A549 (cell line): ENCODE data around the gene PDIK1L.

Experiments used
- CEBPB ChIP-seq, 2 experiments: fragments of >200 bp in 1 of 2; sonication (Bioruptor Twin) in 1 of 2; formaldehyde crosslinking in 1 of 2; IDR thresholded peaks; 2 replicates each; pipeline ENCODE4 v1.6.1; 2012 to 2016
- EP300 ChIP-seq, 2 experiments: fragments of >200 bp; sonication (Bioruptor Twin); formaldehyde crosslinking; IDR thresholded peaks; 2 replicates in 1 of 2; 3 replicates in 1 of 2; pipeline ENCODE4 v1.6.1; 2016 to 2017
- HOXA7 ChIP-seq: fragments of 250-450 bp; sonication (Bioruptor Pico); IDR thresholded peaks from 2 replicates; pipeline ENCODE4 v1.5.0; 2020; ENCODE audit warnings: mild to moderate bottlenecking, moderate library complexity
- MYC ChIP-seq: IDR thresholded peaks from 2 replicates; pipeline ENCODE4 v1.6.1; 2012; ENCODE audit warnings: mild to moderate bottlenecking, inconsistent platforms, low read length, improper control_type of control experiment, borderline replicate concordance
- NR3C1 ChIP-seq: fragments of >200 bp; sonication (Bioruptor Twin); formaldehyde crosslinking; IDR thresholded peaks from 3 replicates; pipeline ENCODE4 v1.6.1; 2017
- POLR2A ChIP-seq: IDR thresholded peaks from 2 replicates; pipeline ENCODE4 v1.6.1; 2012; ENCODE audit warnings: mild to moderate bottlenecking, low read length
- RCOR1 ChIP-seq: fragments of 150-350 bp; IDR thresholded peaks from 2 replicates; pipeline ENCODE4 v1.6.1; 2014; ENCODE audit warnings: antibody characterized with exemption, low read length, low read depth
- RFX5 ChIP-seq: fragments of 450-650 bp; IDR thresholded peaks from 2 replicates; pipeline ENCODE4 v1.7.1; 2014; ENCODE audit warnings: antibody characterized with exemption, mild to moderate bottlenecking, moderate library complexity
- TP53 ChIP-seq: fragments of 250-450 bp; sonication (Bioruptor Pico); IDR thresholded peaks from 2 replicates; pipeline ENCODE4 v1.5.0; 2021; ENCODE audit warnings: mild to moderate bottlenecking, moderate library complexity
- ZC3H11A ChIP-seq: fragments of 450-650 bp; IDR thresholded peaks from 2 replicates; pipeline ENCODE4 v1.6.1; 2014; ENCODE audit warnings: antibody characterized with exemption, mild to moderate bottlenecking
- TF ChIP-seq, protein P1 (sequence below): fragments of >200 bp; sonication (Bioruptor Twin); formaldehyde crosslinking; IDR thresholded peaks from 3 replicates; pipeline ENCODE4 v1.5.1; 2016
- TF ChIP-seq, protein P2 (sequence below): fragments of 200-600 bp; sonication (generic); IDR thresholded peaks from 2 replicates; pipeline ENCODE4 v1.6.1; 2016; ENCODE audit warnings: antibody characterized with exemption, mild to moderate bottlenecking, moderate library complexity
- TF ChIP-seq, protein P3 (sequence below): IDR thresholded peaks from 2 replicates; pipeline ENCODE4 v1.6.1; 2012; ENCODE audit warnings: low read depth, borderline replicate concordance
- TF ChIP-seq, protein P4 (sequence below): IDR thresholded peaks from 2 replicates; pipeline ENCODE4 v1.6.1; 2012

DNA sequence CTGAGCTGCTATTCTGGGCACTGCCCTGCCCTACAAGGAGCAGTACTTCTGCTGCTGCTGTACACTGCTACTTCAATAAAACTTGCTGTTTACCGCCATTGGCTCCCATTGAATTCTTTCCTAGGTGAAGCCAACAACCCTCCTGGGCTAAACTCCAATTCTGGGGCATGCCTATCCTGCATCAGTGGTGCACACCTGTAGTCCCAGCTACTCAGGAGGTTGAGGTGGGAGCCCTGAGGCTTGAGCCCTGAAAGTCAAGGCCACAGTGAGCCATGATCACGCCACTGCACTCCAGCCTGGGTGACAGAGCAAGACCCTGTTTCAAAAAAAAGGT lies 21.2 kb downstream of the PDIK1L start:
- TF ChIP-seq, protein P1, sequence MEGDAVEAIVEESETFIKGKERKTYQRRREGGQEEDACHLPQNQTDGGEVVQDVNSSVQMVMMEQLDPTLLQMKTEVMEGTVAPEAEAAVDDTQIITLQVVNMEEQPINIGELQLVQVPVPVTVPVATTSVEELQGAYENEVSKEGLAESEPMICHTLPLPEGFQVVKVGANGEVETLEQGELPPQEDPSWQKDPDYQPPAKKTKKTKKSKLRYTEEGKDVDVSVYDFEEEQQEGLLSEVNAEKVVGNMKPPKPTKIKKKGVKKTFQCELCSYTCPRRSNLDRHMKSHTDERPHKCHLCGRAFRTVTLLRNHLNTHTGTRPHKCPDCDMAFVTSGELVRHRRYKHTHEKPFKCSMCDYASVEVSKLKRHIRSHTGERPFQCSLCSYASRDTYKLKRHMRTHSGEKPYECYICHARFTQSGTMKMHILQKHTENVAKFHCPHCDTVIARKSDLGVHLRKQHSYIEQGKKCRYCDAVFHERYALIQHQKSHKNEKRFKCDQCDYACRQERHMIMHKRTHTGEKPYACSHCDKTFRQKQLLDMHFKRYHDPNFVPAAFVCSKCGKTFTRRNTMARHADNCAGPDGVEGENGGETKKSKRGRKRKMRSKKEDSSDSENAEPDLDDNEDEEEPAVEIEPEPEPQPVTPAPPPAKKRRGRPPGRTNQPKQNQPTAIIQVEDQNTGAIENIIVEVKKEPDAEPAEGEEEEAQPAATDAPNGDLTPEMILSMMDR: no peak
- TF ChIP-seq MYC: no peak
- TF ChIP-seq RFX5: no peak
- TF ChIP-seq, protein P2, sequence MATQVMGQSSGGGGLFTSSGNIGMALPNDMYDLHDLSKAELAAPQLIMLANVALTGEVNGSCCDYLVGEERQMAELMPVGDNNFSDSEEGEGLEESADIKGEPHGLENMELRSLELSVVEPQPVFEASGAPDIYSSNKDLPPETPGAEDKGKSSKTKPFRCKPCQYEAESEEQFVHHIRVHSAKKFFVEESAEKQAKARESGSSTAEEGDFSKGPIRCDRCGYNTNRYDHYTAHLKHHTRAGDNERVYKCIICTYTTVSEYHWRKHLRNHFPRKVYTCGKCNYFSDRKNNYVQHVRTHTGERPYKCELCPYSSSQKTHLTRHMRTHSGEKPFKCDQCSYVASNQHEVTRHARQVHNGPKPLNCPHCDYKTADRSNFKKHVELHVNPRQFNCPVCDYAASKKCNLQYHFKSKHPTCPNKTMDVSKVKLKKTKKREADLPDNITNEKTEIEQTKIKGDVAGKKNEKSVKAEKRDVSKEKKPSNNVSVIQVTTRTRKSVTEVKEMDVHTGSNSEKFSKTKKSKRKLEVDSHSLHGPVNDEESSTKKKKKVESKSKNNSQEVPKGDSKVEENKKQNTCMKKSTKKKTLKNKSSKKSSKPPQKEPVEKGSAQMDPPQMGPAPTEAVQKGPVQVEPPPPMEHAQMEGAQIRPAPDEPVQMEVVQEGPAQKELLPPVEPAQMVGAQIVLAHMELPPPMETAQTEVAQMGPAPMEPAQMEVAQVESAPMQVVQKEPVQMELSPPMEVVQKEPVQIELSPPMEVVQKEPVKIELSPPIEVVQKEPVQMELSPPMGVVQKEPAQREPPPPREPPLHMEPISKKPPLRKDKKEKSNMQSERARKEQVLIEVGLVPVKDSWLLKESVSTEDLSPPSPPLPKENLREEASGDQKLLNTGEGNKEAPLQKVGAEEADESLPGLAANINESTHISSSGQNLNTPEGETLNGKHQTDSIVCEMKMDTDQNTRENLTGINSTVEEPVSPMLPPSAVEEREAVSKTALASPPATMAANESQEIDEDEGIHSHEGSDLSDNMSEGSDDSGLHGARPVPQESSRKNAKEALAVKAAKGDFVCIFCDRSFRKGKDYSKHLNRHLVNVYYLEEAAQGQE: no peak
- TF ChIP-seq RCOR1: no peak
- TF ChIP-seq ZC3H11A: no peak
- no peak for TF ChIP-seq TP53 (CRISPR knock-in tag)
- no peak for TF ChIP-seq POLR2A
- TF ChIP-seq HOXA7 (CRISPR knock-in tag): no peak
- no peak for TF ChIP-seq CEBPB (IDR thresholded peaks at IDR 0.05)
- no peak for TF ChIP-seq NR3C1
- TF ChIP-seq, protein P3, sequence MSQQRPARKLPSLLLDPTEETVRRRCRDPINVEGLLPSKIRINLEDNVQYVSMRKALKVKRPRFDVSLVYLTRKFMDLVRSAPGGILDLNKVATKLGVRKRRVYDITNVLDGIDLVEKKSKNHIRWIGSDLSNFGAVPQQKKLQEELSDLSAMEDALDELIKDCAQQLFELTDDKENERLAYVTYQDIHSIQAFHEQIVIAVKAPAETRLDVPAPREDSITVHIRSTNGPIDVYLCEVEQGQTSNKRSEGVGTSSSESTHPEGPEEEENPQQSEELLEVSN: no peak
- TF ChIP-seq EP300 (IDR thresholded peaks at IDR 0.05): no peak
- TF ChIP-seq, protein P4, sequence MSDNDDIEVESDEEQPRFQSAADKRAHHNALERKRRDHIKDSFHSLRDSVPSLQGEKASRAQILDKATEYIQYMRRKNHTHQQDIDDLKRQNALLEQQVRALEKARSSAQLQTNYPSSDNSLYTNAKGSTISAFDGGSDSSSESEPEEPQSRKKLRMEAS: no peak
